ENCODE results near the gene SDHB.
"Not testable (repeated sequence)": the region's sequence is repeated elsewhere in the genome, so short reads cannot be mapped to it uniquely, and the experiment has no call there.

SDHB gene

GRCh38 chr1:17067465-17068240, 13.8 kb upstream of the SDHB start:
- TF ChIP-seq, protein P1, sequence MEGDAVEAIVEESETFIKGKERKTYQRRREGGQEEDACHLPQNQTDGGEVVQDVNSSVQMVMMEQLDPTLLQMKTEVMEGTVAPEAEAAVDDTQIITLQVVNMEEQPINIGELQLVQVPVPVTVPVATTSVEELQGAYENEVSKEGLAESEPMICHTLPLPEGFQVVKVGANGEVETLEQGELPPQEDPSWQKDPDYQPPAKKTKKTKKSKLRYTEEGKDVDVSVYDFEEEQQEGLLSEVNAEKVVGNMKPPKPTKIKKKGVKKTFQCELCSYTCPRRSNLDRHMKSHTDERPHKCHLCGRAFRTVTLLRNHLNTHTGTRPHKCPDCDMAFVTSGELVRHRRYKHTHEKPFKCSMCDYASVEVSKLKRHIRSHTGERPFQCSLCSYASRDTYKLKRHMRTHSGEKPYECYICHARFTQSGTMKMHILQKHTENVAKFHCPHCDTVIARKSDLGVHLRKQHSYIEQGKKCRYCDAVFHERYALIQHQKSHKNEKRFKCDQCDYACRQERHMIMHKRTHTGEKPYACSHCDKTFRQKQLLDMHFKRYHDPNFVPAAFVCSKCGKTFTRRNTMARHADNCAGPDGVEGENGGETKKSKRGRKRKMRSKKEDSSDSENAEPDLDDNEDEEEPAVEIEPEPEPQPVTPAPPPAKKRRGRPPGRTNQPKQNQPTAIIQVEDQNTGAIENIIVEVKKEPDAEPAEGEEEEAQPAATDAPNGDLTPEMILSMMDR (IDR thresholded peaks at IDR 0.05; ENCODE audit: insufficient read depth, low read depth, low read length, missing control alignments) = no peak
- no peak for DNase-seq (ENCODE audit: low read depth)
- H3K4me3 ChIP-seq (ENCODE audit: low read length) = no peak overlapping the region

GRCh38 chr1:17067069-17067426, 13.2 kb upstream of the SDHB start:
- TF ChIP-seq, protein P1 (IDR thresholded peaks at IDR 0.05; ENCODE audit: insufficient read depth, low read depth, low read length, missing control alignments) = no peak
- H3K4me3 ChIP-seq (ENCODE audit: low read length) = no peak overlapping the region

GRCh38 chr1:17066361-17067068, 12.7 kb upstream of the SDHB start:
- H3K4me3 ChIP-seq (ENCODE audit: low read length) = no peak overlapping the region
- TF ChIP-seq, protein P1 (IDR thresholded peaks at IDR 0.05; ENCODE audit: insufficient read depth, low read depth, low read length, missing control alignments) = no peak
- no peak for DNase-seq (ENCODE audit: low read depth)

More at GRCh38 chr1:17067069-17067426, 13.2 kb upstream of the SDHB start:
- DNase-seq (ENCODE audit: low read depth) = no peak

- H3K4me3 ChIP-seq (ENCODE audit: low read length) = no peak overlapping the region
- DNase-seq (ENCODE audit: low read depth) = no peak
- TF ChIP-seq, protein P1 (IDR thresholded peaks at IDR 0.05; ENCODE audit: insufficient read depth, low read depth, low read length, missing control alignments) = no peak
These were observed 11.8 kb upstream of the SDHB start for GRCh38 chr1:17065666-17066065.

- DNase-seq (ENCODE audit: low read depth) = peak; percentile 25
- not testable (repeated sequence) for H3K4me3 ChIP-seq (ENCODE audit: low read length)
These were observed 8.9 kb upstream of the SDHB start for GRCh38 chr1:17062751-17063150.

DNA sequence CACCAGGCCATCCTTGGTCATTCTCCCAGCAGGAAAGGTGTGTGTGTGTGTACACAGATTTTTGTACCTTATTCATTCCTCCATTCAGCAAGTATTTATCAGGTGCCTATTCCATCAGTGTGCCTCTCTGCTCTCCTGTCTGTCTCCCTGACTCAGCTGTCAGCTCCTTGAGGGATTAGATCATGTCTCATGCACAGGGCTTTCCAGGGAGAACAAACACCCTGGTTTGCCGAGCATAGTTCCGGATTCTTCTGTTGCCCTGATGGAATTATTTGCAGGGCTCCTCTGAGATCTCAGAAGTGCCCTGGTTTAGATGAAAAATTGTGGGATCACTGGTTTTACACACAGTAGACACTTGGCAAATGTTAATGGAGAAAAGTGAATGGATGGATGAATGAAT, 8.1 kb upstream of the SDHB start:
- H3K4me3 ChIP-seq (ENCODE audit: low read length) = no peak overlapping the region
- DNase-seq (ENCODE audit: low read depth) = peak; percentile 64
- TF ChIP-seq, protein P1 (IDR thresholded peaks at IDR 0.05; ENCODE audit: insufficient read depth, low read depth, low read length, missing control alignments) = no peak

- no peak for DNase-seq (ENCODE audit: low read depth)
- TF ChIP-seq, protein P1 (IDR thresholded peaks at IDR 0.05; ENCODE audit: insufficient read depth, low read depth, low read length, missing control alignments) = no peak
- no peak overlapping the region for H3K4me3 ChIP-seq (ENCODE audit: low read length)
These were observed 7.7 kb upstream of the SDHB start for GRCh38 chr1:17061486-17061885.

Measured in epithelial cell of esophagus (primary cell).